GM12801 (cell line): ENCODE measurements around the gene WDFY4.

Source experiments
- TF ChIP-seq, protein P1 (sequence below): IDR thresholded peaks from one replicate; pipeline ENCODE4 v1.5.1; 2011; ENCODE audit warnings: control low read depth; ENCODE audit not compliant: insufficient read length; ENCODE audit errors: extremely low read depth

Gene WDFY4

DNA sequence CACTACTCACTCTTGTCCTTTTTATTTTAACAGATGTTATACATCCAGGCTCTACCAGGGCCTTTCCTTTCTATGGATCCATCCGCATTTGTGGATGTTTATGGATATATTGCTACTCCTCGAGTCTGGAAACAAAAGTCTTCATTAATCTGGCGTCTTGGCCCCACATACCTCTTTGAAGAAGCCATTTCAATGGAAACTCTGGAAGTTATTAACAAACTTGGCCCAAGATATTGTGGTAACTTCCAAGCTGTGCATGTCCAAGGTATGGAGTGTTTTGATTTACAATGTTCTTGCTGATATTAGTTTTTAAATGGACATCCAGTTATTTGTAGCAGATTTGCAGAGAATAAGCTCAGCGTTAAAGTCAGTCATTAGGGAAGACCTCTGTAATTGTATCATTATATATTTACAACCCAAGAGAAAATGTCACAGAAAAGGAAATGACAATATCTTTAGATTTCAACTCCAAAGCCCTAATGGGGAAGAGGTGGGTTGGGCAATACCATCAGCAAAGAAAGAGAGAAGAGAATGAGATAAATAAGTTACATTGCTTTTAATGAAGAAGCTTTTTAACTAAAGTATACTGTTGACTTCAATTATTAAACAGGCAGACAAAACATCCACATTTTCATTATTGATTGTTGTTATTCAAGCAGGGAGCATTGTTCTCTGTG is 102.1 kb downstream of the WDFY4 start:
- TF ChIP-seq, protein P1, sequence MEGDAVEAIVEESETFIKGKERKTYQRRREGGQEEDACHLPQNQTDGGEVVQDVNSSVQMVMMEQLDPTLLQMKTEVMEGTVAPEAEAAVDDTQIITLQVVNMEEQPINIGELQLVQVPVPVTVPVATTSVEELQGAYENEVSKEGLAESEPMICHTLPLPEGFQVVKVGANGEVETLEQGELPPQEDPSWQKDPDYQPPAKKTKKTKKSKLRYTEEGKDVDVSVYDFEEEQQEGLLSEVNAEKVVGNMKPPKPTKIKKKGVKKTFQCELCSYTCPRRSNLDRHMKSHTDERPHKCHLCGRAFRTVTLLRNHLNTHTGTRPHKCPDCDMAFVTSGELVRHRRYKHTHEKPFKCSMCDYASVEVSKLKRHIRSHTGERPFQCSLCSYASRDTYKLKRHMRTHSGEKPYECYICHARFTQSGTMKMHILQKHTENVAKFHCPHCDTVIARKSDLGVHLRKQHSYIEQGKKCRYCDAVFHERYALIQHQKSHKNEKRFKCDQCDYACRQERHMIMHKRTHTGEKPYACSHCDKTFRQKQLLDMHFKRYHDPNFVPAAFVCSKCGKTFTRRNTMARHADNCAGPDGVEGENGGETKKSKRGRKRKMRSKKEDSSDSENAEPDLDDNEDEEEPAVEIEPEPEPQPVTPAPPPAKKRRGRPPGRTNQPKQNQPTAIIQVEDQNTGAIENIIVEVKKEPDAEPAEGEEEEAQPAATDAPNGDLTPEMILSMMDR: no peak

DNA sequence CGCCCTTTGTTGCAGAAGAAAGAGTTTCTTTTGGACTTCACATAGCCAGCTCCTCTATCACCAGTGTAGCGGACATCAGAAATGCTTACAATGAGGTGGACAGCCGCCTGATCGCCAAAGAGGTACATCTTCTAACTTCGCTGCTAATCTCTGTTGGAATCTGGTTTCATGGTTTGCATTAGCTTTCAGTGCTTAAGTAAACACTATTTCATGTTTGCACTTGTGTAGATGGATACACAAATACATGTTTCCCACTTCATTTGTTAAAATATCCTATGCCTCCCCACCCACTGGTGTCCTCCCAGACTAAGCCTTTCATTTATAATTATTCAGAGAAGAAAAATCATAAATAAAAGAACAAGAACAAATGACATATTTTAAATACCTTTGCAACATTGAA is 103.9 kb downstream of the WDFY4 start:
- TF ChIP-seq, protein P1: no peak

DNA sequence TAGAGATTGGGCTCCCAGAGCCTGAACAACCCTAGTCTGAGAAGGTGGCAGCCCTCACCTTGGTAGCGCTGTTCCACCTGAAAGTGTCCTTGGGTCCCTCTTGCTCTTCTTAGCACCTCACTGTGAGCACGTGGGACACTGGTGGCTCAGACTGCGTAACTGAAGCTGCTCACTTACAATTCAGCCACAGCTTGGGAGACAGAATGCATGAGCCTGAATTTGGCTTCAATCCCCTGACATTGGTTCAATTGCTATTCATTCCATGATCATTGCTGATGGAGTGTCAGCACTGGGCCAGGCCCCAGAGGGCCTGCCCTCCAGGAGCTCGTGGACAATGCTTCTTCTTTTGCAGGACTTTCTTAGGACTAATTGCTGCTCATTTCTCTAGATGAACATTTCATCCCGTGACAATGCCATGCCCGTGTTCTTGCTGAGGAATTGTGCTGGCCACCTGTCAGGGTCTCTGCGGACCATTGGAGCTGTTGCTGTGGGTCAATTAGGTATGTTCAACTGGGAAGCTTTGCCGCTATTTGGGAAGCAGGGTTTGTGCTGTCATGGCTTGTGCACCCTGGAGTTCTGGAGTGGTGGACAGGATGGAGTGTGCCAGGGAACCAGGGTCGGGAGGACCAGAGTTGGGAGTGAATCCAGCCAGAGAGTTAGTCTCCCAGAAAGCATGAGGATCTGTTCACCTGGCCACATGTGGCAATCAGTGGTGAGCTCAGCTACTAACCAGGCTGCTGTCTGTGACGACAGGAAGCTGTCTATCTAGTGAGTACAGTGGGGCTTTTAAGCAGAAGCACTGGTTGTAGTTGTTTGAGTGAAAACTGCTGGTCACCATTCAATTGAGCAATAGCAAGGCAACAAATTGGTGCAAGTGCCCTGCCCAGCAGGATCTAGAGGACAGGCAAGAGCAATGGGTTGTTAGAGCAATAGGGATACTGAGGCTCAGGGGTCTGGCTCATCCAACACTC is 105.1 kb downstream of the WDFY4 start:
- TF ChIP-seq, protein P1: no peak

DNA sequence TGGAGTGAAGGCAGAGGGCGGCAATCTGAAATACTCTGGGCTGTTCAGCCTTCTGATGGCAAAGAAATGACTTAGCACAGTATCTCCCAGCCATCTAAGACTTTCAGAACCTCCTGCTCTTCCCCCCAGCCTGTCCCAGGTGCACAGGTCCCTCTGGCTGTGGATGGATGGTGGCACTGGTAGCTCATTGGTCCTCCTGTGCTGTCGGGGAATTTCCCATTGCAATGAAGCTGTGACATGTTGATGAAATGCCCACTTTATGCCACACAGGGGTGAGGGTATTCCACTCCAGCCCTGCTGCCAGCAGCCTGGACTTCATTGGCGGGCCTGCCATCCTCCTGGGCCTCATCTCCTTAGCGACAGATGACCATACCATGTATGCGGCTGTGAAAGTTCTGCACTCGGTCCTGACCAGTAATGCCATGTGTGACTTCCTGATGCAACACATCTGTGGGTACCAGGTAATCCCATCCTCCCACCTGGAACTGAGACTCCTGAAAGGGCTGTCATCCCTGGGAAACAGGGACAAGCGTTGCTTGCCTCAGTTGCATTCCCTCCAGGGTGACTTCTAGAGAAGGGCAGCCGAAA is 105.9 kb downstream of the WDFY4 start:
- TF ChIP-seq, protein P1: no peak

DNA sequence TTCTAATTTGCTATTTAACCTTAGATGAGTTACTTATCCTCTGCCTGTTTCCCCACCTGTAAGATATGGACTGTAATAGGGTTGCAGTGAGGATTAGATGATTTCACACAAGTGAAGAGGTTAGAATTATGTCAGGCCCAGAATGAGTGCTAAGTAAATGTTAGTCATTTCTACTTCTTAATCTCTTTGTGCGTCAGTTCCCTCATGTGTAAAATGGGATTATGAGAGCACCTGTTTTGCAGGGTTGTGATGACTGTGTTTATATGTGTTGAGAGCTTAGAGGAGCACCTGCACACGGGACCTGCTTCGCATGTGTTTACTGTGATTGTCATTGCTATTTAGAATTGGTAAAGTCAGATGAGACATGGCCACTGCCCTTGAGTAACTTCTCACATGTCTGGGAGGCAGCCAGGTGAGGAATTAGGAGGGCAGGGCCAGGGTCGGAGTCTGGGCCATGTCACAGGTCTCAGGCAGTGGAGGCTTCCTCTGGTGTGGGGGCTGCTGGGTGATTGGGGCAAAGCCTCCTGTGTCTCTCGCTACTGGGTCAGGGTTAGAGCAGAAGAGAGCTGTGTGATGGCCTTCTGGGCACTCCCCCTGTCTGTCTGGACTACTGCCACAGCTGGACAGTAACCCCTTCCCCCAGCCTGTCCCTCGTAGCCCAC is 106.7 kb downstream of the WDFY4 start:
- TF ChIP-seq, protein P1: no peak

GRCh38 chr10:48792121-48792520 is 107.4 kb downstream of the WDFY4 start:
- TF ChIP-seq, protein P1: no peak

DNA sequence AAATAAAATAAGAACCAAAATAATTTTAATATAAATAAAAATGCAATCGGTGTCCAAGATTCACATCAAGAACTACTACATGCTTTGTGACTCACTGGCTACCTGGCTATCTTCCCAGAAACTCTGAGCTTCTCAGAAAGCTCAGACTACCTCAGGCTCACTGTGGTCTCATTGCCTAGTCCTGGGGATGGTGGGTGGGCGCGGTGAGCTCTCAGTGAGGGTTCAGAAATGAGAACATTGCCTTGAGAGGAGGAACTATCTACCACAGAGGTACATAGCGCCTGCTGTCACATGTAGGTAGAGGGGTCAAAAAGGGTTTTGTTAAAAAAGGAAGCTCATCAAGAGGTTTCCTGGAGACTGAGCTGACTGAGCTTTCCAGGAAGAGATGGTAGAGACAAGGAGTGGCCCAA is 108.0 kb downstream of the WDFY4 start:
- TF ChIP-seq, protein P1: no peak
